CD14-positive monocyte (primary cell): ENCODE data around the gene RAG2. TPM values are rescaled to one million over a fixed set of nuclear protein-coding genes. Genes with fewer than 3 reads are reported as not detected.

ENCODE experiments used
- DNase-seq, 3 donors: peaks; one replicate each; pipeline ENCODE4 v3.0.0-alpha.2; 2011 to 2022
- H2AFZ ChIP-seq: 2 replicates; pipeline ENCODE4 v1.6.0; 2012; ENCODE audit warnings: mild to moderate bottlenecking, low read depth, low read length, inconsistent platforms; ENCODE audit not compliant: insufficient read depth, poor library complexity, severe bottlenecking
- H3K27ac ChIP-seq, 2 donors: 1 replicate in 1 of 2; 2 replicates in 1 of 2; pipeline ENCODE4 v1.5.1; 2012 to 2013; ENCODE audit warnings: low read length in 2 of 2, control low read depth in 1 of 2, inconsistent platforms in 1 of 2, low read depth in 1 of 2, mild to moderate bottlenecking in 1 of 2
- H3K27me3 ChIP-seq, 2 donors: one replicate each; pipeline versions ENCODE4 v1.6.0 to v1.6.1; 2011 to 2013; ENCODE audit warnings: low read length in 2 of 2; ENCODE audit not compliant: control insufficient read depth in 2 of 2, insufficient read depth in 2 of 2
- H3K36me3 ChIP-seq, 2 donors: replicated peaks in 1 of 2; 1 replicate in 1 of 2; 2 replicates in 1 of 2; pipeline versions ENCODE4 v1.5.1 to v1.6.1; 2012 to 2013; ENCODE audit warnings: low read length in 2 of 2, control low read depth in 1 of 2, inconsistent platforms in 1 of 2, mild to moderate bottlenecking in 1 of 2; ENCODE audit not compliant: insufficient read depth in 2 of 2, control insufficient read depth in 1 of 2
- H3K4me1 ChIP-seq, 2 donors: 1 replicate in 1 of 2; 2 replicates in 1 of 2; pipeline versions ENCODE4 v1.5.1 to v1.6.1; 2012 to 2013; ENCODE audit warnings: low read length in 2 of 2, control low read depth in 1 of 2, inconsistent platforms in 1 of 2, mild to moderate bottlenecking in 1 of 2, moderate library complexity in 1 of 2; ENCODE audit not compliant: insufficient read depth in 2 of 2, control insufficient read depth in 1 of 2
- H3K4me2 ChIP-seq: replicated peaks from 2 replicates; pipeline ENCODE3; 2012; ENCODE audit warnings: low read length, moderate library complexity, mild to moderate bottlenecking; ENCODE audit not compliant: poor library complexity, severe bottlenecking; ENCODE audit errors: extremely low read depth
- H3K4me3 ChIP-seq, 3 experiments: fragments of 200-600 bp in 1 of 3; sonication (generic) in 1 of 3; replicated peaks in 1 of 3; 1 replicate in 2 of 3; 2 replicates in 1 of 3; pipeline ENCODE4 v1.5.1; 2011 to 2013; ENCODE audit warnings: low read length in 3 of 3, mild to moderate bottlenecking in 3 of 3, control low read depth in 2 of 3, low read depth in 2 of 3, inconsistent platforms in 1 of 3, moderate library complexity in 1 of 3
- H3K79me2 ChIP-seq: 2 replicates; pipeline ENCODE4 v1.6.0; 2012; ENCODE audit warnings: mild to moderate bottlenecking, control low read depth, inconsistent platforms, low read length, moderate library complexity; ENCODE audit not compliant: insufficient read depth
- H3K9ac ChIP-seq: 2 replicates; pipeline ENCODE4 v1.6.0; 2017; ENCODE audit warnings: low read length, mild to moderate bottlenecking; ENCODE audit not compliant: insufficient read depth, poor library complexity, severe bottlenecking
- H3K9me3 ChIP-seq, 2 donors: replicated peaks in 1 of 2; 1 replicate in 1 of 2; 2 replicates in 1 of 2; pipeline versions ENCODE4 v1.5.1 to v1.6.1; 2012 to 2013; ENCODE audit warnings: low read length in 2 of 2, control low read depth in 1 of 2; ENCODE audit not compliant: control insufficient read depth in 1 of 2, insufficient read depth in 1 of 2
- H4K20me1 ChIP-seq: 2 replicates; pipeline ENCODE4 v1.6.0; 2012; ENCODE audit warnings: mild to moderate bottlenecking, low read length, control low read depth, moderate library complexity; ENCODE audit not compliant: insufficient read depth
- H3K27ac Mint-ChIP-seq, 7 donors: one replicate each; pipeline ENCODE4 v1.8.0; 2020; ENCODE audit warnings: mild to moderate bottlenecking in 7 of 7, mixed read lengths in 7 of 7, moderate library complexity in 6 of 7, inconsistent platforms in 2 of 7
- H3K27me3 Mint-ChIP-seq, 3 donors: one replicate each; pipeline ENCODE4 v1.8.0; 2021 to 2022; ENCODE audit warnings: low read depth in 3 of 3, mild to moderate bottlenecking in 3 of 3, mixed read lengths in 3 of 3, moderate library complexity in 3 of 3, inconsistent platforms in 1 of 3
- H3K36me3 Mint-ChIP-seq, 2 donors: one replicate each; pipeline ENCODE4 v1.8.0; 2020; ENCODE audit warnings: mixed read lengths in 2 of 2, inconsistent platforms in 1 of 2, mild to moderate bottlenecking in 1 of 2
- H3K4me1 Mint-ChIP-seq: one replicate; pipeline ENCODE4 v1.8.0; 2020; ENCODE audit warnings: mild to moderate bottlenecking, mixed read lengths
- H3K4me3 Mint-ChIP-seq, 2 donors: one replicate each; pipeline ENCODE4 v1.8.0; 2020; ENCODE audit warnings: mild to moderate bottlenecking in 2 of 2, mixed read lengths in 2 of 2, moderate library complexity in 1 of 2
- H3K9me3 Mint-ChIP-seq, 7 donors: one replicate each; pipeline ENCODE4 v1.8.0; 2020 to 2022; ENCODE audit warnings: mixed read lengths in 7 of 7, mild to moderate bottlenecking in 6 of 7, moderate library complexity in 6 of 7, inconsistent platforms in 2 of 7
- WGBS: methylation state at CpG from one replicate; pipeline ENCODE4 v1.1.5; 2013; ENCODE audit warnings: missing lambda C conversion rate; ENCODE audit not compliant: insufficient coverage; 5-methylcytosine and 5-hydroxymethylcytosine counted together
- intact Hi-C, 2 donors: fragments of 100-400 bp; cut with micrococcal nuclease; formaldehyde crosslinking; loops; one replicate each; pipeline versions ENCODE4 v1.15.0 to v1.15.1; 2023
- polyA plus RNA-seq, 3 donors: library from polyadenylated mRNA; depleted of rRNA in 1 of 3; unstranded in 2 of 3; stranded (reverse) in 1 of 3; fragments of 300-500 nt in 2 of 3; fragments of >200 nt in 1 of 3; fragmentation: Illumina TruSeq in 2 of 3; gene quantifications; 1 replicate in 2 of 3; 2 replicates in 1 of 3; pipeline ENCODE4 v1.2.3, GENCODE V29; 2012 to 2021
- TF ChIP-seq, protein P1 (sequence below): fragments of 200-600 bp; IDR thresholded peaks from one replicate; pipeline ENCODE4 v1.8.0; 2022; ENCODE audit warnings: antibody characterized with exemption, mild to moderate bottlenecking

Gene RAG2
- polyA plus RNA-seq, 3 donors, result not detected

DNA sequence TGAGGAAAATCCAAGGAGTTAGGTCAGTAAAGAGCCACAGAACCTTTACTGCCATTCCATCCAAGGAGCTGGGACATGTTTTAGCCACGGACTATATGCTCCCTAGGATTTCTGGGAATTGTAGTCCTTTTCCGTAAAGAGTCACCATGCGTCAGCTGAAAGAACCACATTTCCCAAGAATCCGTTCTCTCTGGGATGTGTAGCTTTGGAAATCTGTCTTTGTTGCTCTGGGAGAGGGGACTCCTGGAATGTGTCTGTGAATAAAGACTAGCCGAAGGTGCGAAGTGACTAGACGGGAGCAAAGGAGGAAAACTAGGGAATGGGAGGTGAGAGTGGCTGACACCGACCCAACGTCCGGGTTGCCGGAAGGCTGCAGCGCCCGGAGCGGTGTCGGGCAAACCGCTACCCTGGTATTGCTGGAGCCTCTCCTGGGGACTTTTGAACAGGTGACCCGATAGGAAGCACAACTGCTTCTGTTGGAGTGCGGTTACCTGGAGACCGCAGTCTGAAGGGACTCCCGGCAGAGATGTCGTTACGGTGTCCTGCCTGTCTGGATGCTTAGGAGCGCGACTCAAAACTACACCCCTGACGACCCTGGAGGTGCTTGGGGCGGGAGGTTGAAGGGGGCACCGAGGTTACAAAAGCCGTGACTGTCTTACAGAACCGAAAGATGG, 3.6 kb downstream of the RAG2 start, which contains the start of gene IFTAP:
Gene IFTAP, plus strand, starts transcription at position 187 of the 674 bp plus-strand sequence. CDS start 15,602 bp downstream, outside the sequence.
- H3K27ac Mint-ChIP-seq, result peak within 1 kb of the TSS; percentile 60 to 93 (median 78)
- Histone ChIP-seq H3K9me3 (no peaks in the 10 kb centered on the region), H3K9ac (peak within 1 kb of the TSS; percentile 55), H4K20me1 (no peaks in the 10 kb centered on the region), H3K27ac (peak within 1 kb of the TSS in 1 of 2 donors; percentile 49), H3K79me2 (no peaks in the 10 kb centered on the region), H3K4me1 (peaks cover 3 to 9% of the 10 kb centered on the region in 2 donors), H2AFZ (peak within 1 kb of the TSS; percentile 97), H3K4me2 (peak within 1 kb of the TSS; percentile 94), H3K27me3 (peaks cover 11 to 12% of the 10 kb centered on the region in 2 donors), H3K4me3 (peak within 1 kb of the TSS; percentile 76 to 94 (median 93)), H3K36me3 (no peaks in the 10 kb centered on the region)
- peak within 1 kb of the TSS; percentile 97 to 100 for H3K4me3 Mint-ChIP-seq
- intact Hi-C loops, result no loop called here
- WGBS, result 0% methylated on average over 25 of the region's 29 CpGs
- TF ChIP-seq, protein P1, sequence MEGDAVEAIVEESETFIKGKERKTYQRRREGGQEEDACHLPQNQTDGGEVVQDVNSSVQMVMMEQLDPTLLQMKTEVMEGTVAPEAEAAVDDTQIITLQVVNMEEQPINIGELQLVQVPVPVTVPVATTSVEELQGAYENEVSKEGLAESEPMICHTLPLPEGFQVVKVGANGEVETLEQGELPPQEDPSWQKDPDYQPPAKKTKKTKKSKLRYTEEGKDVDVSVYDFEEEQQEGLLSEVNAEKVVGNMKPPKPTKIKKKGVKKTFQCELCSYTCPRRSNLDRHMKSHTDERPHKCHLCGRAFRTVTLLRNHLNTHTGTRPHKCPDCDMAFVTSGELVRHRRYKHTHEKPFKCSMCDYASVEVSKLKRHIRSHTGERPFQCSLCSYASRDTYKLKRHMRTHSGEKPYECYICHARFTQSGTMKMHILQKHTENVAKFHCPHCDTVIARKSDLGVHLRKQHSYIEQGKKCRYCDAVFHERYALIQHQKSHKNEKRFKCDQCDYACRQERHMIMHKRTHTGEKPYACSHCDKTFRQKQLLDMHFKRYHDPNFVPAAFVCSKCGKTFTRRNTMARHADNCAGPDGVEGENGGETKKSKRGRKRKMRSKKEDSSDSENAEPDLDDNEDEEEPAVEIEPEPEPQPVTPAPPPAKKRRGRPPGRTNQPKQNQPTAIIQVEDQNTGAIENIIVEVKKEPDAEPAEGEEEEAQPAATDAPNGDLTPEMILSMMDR, result no peak
- no peaks in the 10 kb centered on the region for H3K9me3 Mint-ChIP-seq
- H3K4me1 Mint-ChIP-seq, result peaks cover 8% of the 10 kb centered on the region
- H3K27me3 Mint-ChIP-seq, result peaks cover 10 to 21% (median 13%) of the 10 kb centered on the region in 3 donors
- H3K36me3 Mint-ChIP-seq, result no peaks in the 10 kb centered on the region
- peak; percentile 60 to 73 (median 61) for DNase-seq

DNA sequence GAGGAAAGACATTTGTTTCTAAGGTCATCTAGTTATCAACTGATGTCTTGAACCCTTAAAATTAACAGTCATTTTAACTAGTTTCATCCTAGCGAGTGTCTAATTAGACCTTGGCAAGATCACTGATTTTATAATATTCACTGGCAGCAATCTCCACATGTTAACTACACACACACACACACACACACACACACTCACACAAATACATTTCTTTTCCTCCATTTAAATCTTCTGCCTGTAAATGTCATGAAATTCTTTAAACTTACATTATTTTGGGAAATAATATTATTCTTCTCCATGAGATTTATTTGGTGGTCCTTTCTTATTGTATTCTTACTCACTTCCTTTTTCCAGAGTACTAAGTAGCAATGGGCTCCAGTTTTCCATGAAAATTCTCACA, 6.6 kb downstream of the RAG2 start:
- WGBS, result 80% methylated on average over 1 of the region's 1 CpG
- H3K27me3 Mint-ChIP-seq, result peaks cover 13 to 24% (median 15%) of the 10 kb centered on the region in 3 donors

More for the DNA sequence above, 6.6 kb downstream of the RAG2 start:
- no peaks in the 10 kb centered on the region for H3K79me2 ChIP-seq
- no peaks in the 10 kb centered on the region for H4K20me1 ChIP-seq
- peaks cover 3 to 9% of the 10 kb centered on the region in 2 donors for H3K4me1 ChIP-seq
- intact Hi-C loops, result no loop called here
- no peaks in the 10 kb centered on the region for H3K9me3 ChIP-seq
- no peaks in the 10 kb centered on the region for H3K36me3 ChIP-seq
- no peak overlapping the region for H2AFZ ChIP-seq
- Mint-ChIP-seq H3K27ac (no peak overlapping the region), H3K9me3 (no peaks in the 10 kb centered on the region), H3K4me3 (peak overlapping the region in 1 of 2 donors; percentile 32), H3K36me3 (no peaks in the 10 kb centered on the region), H3K4me1 (peaks cover 10% of the 10 kb centered on the region)
- H3K9ac ChIP-seq, result no peak overlapping the region
- H3K4me3 ChIP-seq, result no peak overlapping the region
- no peak overlapping the region for H3K4me2 ChIP-seq
- no peak for DNase-seq
- TF ChIP-seq, protein P1, result no peak
- peaks cover 12 to 19% of the 10 kb centered on the region in 2 donors for H3K27me3 ChIP-seq
- H3K27ac ChIP-seq, result no peak overlapping the region
